ENCODE measurements around the gene ASB10.

DNA sequence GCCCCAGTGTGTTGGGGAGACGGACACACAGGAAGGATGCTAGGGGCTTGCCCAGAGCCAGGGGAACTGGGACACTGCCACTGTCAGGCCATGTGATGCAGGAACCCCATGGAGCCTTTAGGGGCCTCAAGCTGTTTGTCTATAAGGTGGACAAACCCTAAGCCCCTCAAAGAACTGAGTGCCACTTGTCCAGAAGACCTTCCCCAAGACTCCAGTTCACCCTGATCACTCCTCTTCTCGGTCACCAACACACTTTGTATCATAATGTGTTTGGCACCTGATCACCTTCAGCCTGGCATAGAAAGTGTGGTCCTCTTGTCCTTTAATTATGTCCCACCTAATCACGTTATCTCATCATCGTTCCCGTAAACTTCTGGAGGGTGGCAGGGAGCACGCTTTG, 22.5 kb upstream of the ASB10 start:
- no peak for TF ChIP-seq EZH2phosphoT487 (IDR thresholded peaks at IDR 0.05; ENCODE audit: low read depth)
- TF ChIP-seq, protein P1, sequence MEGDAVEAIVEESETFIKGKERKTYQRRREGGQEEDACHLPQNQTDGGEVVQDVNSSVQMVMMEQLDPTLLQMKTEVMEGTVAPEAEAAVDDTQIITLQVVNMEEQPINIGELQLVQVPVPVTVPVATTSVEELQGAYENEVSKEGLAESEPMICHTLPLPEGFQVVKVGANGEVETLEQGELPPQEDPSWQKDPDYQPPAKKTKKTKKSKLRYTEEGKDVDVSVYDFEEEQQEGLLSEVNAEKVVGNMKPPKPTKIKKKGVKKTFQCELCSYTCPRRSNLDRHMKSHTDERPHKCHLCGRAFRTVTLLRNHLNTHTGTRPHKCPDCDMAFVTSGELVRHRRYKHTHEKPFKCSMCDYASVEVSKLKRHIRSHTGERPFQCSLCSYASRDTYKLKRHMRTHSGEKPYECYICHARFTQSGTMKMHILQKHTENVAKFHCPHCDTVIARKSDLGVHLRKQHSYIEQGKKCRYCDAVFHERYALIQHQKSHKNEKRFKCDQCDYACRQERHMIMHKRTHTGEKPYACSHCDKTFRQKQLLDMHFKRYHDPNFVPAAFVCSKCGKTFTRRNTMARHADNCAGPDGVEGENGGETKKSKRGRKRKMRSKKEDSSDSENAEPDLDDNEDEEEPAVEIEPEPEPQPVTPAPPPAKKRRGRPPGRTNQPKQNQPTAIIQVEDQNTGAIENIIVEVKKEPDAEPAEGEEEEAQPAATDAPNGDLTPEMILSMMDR (IDR thresholded peaks at IDR 0.05; ENCODE audit: low read depth, low read length), result no peak

Data from OCI-LY3 (cell line).